IMR-90 (cell line): ENCODE measurements around the gene PTPRG. TPM values are rescaled to one million over a fixed set of nuclear protein-coding genes. Genes with fewer than 3 reads are reported as not detected.

Experiments used
- ATAC-seq: fragments of 200-7000 bp; cut with Tn5 transposase; 2 replicates; pipeline ENCODE4 v1.9.1; 2020; ENCODE audit warnings: low read depth, mild to moderate bottlenecking, moderate library complexity
- BruUV-seq: library from RNA; stranded (reverse); fragments of 400-500 nt; replicated peaks from 2 replicates; lab custom pipeline; 2021; lab: Mats Ljungman, UMichigan
- CTCF ChIA-PET: fragments of 300-600 bp; formaldehyde crosslinking; extraction: SDS; loops from one replicate; lab custom pipeline; 2021; ENCODE audit warnings: antibody characterized with exemption; lab: Yijun Ruan, JAX
- POLR2A ChIA-PET: fragments of 300-600 bp; sonication (Branson Sonifier 250); formaldehyde crosslinking; loops from one replicate; lab custom pipeline; 2022; ENCODE audit warnings: antibody characterized with exemption; ENCODE audit not compliant: unreplicated experiment; lab: Charles Lee
- DNase-seq: peaks from one replicate; pipeline ENCODE4 v3.0.0; 2013
- H2AFZ ChIP-seq: replicated peaks from 2 replicates; pipeline ENCODE3; 2013; ENCODE audit warnings: low read length, mild to moderate bottlenecking; ENCODE audit not compliant: poor library complexity
- H2AK5ac ChIP-seq: 2 replicates; pipeline ENCODE4 v1.6.1; 2013; ENCODE audit warnings: low read depth, low read length, inconsistent platforms
- H2AK9ac ChIP-seq: replicated peaks from 2 replicates; pipeline ENCODE3; 2013; ENCODE audit warnings: mild to moderate bottlenecking, low read depth, low read length, moderate library complexity; ENCODE audit not compliant: poor library complexity
- H2BK120ac ChIP-seq: 2 replicates; pipeline ENCODE4 v1.6.1; 2013; ENCODE audit warnings: low read depth, low read length, inconsistent platforms
- H2BK15ac ChIP-seq: 3 replicates; pipeline ENCODE4 v1.6.1; 2013; ENCODE audit warnings: low read depth, low read length, inconsistent platforms
- H2BK20ac ChIP-seq: 2 replicates; pipeline ENCODE4 v1.6.1; 2013; ENCODE audit warnings: low read depth, mild to moderate bottlenecking, inconsistent platforms, low read length, moderate library complexity
- H2BK5ac ChIP-seq: 2 replicates; pipeline ENCODE4 v1.6.1; 2013; ENCODE audit warnings: mild to moderate bottlenecking, low read depth, low read length, inconsistent platforms; ENCODE audit not compliant: poor library complexity, severe bottlenecking
- H3K14ac ChIP-seq: replicated peaks from 2 replicates; pipeline ENCODE4 v1.6.1; 2013; ENCODE audit warnings: low read depth, low read length, inconsistent platforms
- H3K18ac ChIP-seq: 2 replicates; pipeline ENCODE4 v1.6.1; 2013; ENCODE audit warnings: low read depth, low read length, control low read depth
- H3K23ac ChIP-seq: 2 replicates; pipeline ENCODE4 v1.6.1; 2013; ENCODE audit warnings: low read depth, low read length, inconsistent platforms
- H3K27ac ChIP-seq: 2 replicates; pipeline ENCODE4 v1.5.1; 2013; ENCODE audit warnings: mild to moderate bottlenecking, control low read depth, low read length; ENCODE audit not compliant: insufficient read depth
- H3K27me3 ChIP-seq: 2 replicates; pipeline ENCODE4 v1.6.1; 2013; ENCODE audit warnings: low read length; ENCODE audit not compliant: control insufficient read depth, insufficient read depth
- H3K36me3 ChIP-seq: 2 replicates; pipeline ENCODE4 v1.6.1; 2013; ENCODE audit warnings: low read length, mixed read lengths; ENCODE audit not compliant: control insufficient read depth, insufficient read depth
- H3K4ac ChIP-seq: 2 replicates; pipeline ENCODE4 v1.6.1; 2013; ENCODE audit warnings: low read depth, low read length, inconsistent platforms
- H3K4me1 ChIP-seq: 2 replicates; pipeline ENCODE4 v1.6.1; 2013; ENCODE audit warnings: low read length, mixed read lengths; ENCODE audit not compliant: control insufficient read depth, insufficient read depth
- H3K4me2 ChIP-seq: 2 replicates; pipeline ENCODE4 v1.6.1; 2013; ENCODE audit warnings: low read depth, mild to moderate bottlenecking, control low read depth, low read length, moderate library complexity
- H3K4me3 ChIP-seq: 2 replicates; pipeline ENCODE4 v1.5.1; 2013; ENCODE audit warnings: low read depth, mild to moderate bottlenecking, control low read depth, low read length, moderate library complexity; ENCODE audit not compliant: insufficient read depth
- H3K56ac ChIP-seq: 2 replicates; pipeline ENCODE4 v1.6.1; 2013; ENCODE audit warnings: low read length, inconsistent platforms; ENCODE audit not compliant: insufficient read depth; ENCODE audit errors: extremely low read depth
- H3K79me1 ChIP-seq, 2 experiments: 2 replicates each; pipeline ENCODE4 v1.6.1; 2013; ENCODE audit warnings: low read length in 2 of 2, inconsistent platforms in 1 of 2, low read depth in 1 of 2
- H3K9ac ChIP-seq: 2 replicates; pipeline ENCODE4 v1.6.1; 2013; ENCODE audit warnings: low read depth, low read length, control low read depth
- H3K9me1 ChIP-seq: 2 replicates; pipeline ENCODE4 v1.6.1; 2013; ENCODE audit warnings: low read length, inconsistent platforms; ENCODE audit not compliant: insufficient read depth
- H3K9me3 ChIP-seq: 2 replicates; pipeline ENCODE4 v1.6.1; 2013; ENCODE audit warnings: low read length; ENCODE audit not compliant: control insufficient read depth, insufficient read depth
- H4K20me1 ChIP-seq: 2 replicates; pipeline ENCODE4 v1.6.1; 2013; ENCODE audit warnings: low read length, inconsistent platforms; ENCODE audit not compliant: insufficient read depth
- H4K5ac ChIP-seq: 2 replicates; pipeline ENCODE4 v1.6.1; 2013; ENCODE audit warnings: mild to moderate bottlenecking, low read depth, low read length, control low read depth
- H4K8ac ChIP-seq, 2 experiments: 2 replicates each; pipeline ENCODE4 v1.6.1; 2013; ENCODE audit warnings: low read depth in 2 of 2, low read length in 2 of 2, control low read depth in 1 of 2, inconsistent platforms in 1 of 2
- H4K91ac ChIP-seq: 2 replicates; pipeline ENCODE4 v1.6.1; 2013; ENCODE audit warnings: low read depth, low read length, inconsistent platforms; ENCODE audit not compliant: insufficient read depth
- CEBPB ChIP-seq: IDR thresholded peaks from 2 replicates; pipeline ENCODE4 v1.6.1; 2012; ENCODE audit warnings: low read depth, low read length, improper control_type of control experiment
- FOS ChIP-seq: fragments of 150-350 bp; IDR thresholded peaks from 2 replicates; pipeline ENCODE4 v1.6.1; 2016; ENCODE audit warnings: low read depth, low read length
- MAZ ChIP-seq: IDR thresholded peaks from 2 replicates; pipeline ENCODE4 v1.6.1; 2012; ENCODE audit warnings: low read depth, mild to moderate bottlenecking, low read length, improper control_type of control experiment, moderate library complexity, borderline replicate concordance
- NFE2L2 ChIP-seq: fragments of 150-350 bp; IDR thresholded peaks from 2 replicates; pipeline ENCODE4 v1.6.1; 2016; ENCODE audit warnings: low read depth, mild to moderate bottlenecking, low read length
- POLR2A ChIP-seq: IDR thresholded peaks from 2 replicates; pipeline ENCODE4 v1.6.1; 2012; ENCODE audit warnings: mild to moderate bottlenecking, low read depth, low read length
- WGBS, 2 experiments: methylation state at CpG; one replicate each; pipeline versions ENCODE4 v1.1.5 to v1.1.7; 2013; ENCODE audit warnings: missing lambda C conversion rate in 2 of 2; ENCODE audit not compliant: insufficient read length in 1 of 2; ENCODE audit errors: extremely low coverage in 2 of 2; 5-methylcytosine and 5-hydroxymethylcytosine counted together
- dilution Hi-C: fragments of 300-500 bp; cut with HindIII; formaldehyde crosslinking; loops from one replicate; pipeline ENCODE4 v1.14.3; 2018; ENCODE audit warnings: low sequenced_read_pairs; ENCODE audit not compliant: unreplicated experiment
- in situ Hi-C: fragments of 300-500 bp; cut with MboI; formaldehyde crosslinking; loops from 3 replicates; pipeline ENCODE4 v1.14.3; 2019; ENCODE audit warnings: low sequenced_read_pairs, inconsistent platforms, mixed read lengths
- intact Hi-C: fragments of 100-400 bp; cut with micrococcal nuclease; formaldehyde crosslinking; loops from 2 replicates; pipeline ENCODE4 v1.10.0; 2022
- polyA plus RNA-seq, 3 experiments: library from polyadenylated mRNA; depleted of rRNA; stranded (reverse); fragments of >200 nt; gene quantifications; 2 replicates each; pipeline ENCODE4 v1.2.3, GENCODE V29; 2012; ENCODE audit warnings: low replicate concordance in 1 of 3
- total RNA-seq: library from RNA; depleted of rRNA; stranded (reverse); fragments of >200 nt; gene quantifications from 2 replicates; pipeline ENCODE4 v1.2.3, GENCODE V29; 2012
- TF ChIP-seq, protein P1 (sequence below): conservative IDR thresholded peaks from 2 replicates; pipeline ENCODE4 v1.5.1; 2012; ENCODE audit warnings: mild to moderate bottlenecking, low read depth, low read length, improper control_type of control experiment
- TF ChIP-seq, protein P2 (sequence below): fragments of 150-350 bp; IDR thresholded peaks from 2 replicates; pipeline ENCODE4 v1.6.1; 2017; ENCODE audit warnings: mild to moderate bottlenecking, antibody characterized with exemption, low read length, low read depth

PTPRG gene
- total and polyA plus RNA-seq, 2 of the 4 experiments (the other 2 are of a cell fraction): 7.7 to 31.0 TPM

GRCh38 chr3:62237286-62237948 lies 676.0 kb downstream of the PTPRG start:
- H2BK120ac ChIP-seq: no peak overlapping the region
- no peak overlapping the region for H2BK5ac ChIP-seq
- no peak overlapping the region for H3K14ac ChIP-seq
- ATAC-seq: no peak
- no peaks in the 10 kb centered on the region for H3K27me3 ChIP-seq
- intact Hi-C loops (no loop called here), dilution Hi-C loops (no loop called here), in situ Hi-C loops (no loop called here)
- ChIA-PET POLR2A (no interaction called here), CTCF (interaction anchor here (1.1 kb wide), 1 partner anchor 10 kb away, joined by 3 read pairs; no protein-coding TSS in a partner anchor)
- H3K23ac ChIP-seq: no peak overlapping the region
- BruUV-seq: no TSS peak
- no peak overlapping the region for H4K8ac ChIP-seq
- no peak overlapping the region for H3K27ac ChIP-seq
- WGBS, 2 experiments: no CpG with 5 or more reads among the region's 5 CpGs
- H4K20me1 ChIP-seq: no peaks in the 10 kb centered on the region
- H3K18ac ChIP-seq: no peak overlapping the region
- H3K79me1 ChIP-seq: no peaks in the 10 kb centered on the region; a peak in 1 of 4 replicates
- H2AK9ac ChIP-seq: no peak overlapping the region
- H3K9ac ChIP-seq: no peak overlapping the region
- H3K4me2 ChIP-seq: no peak overlapping the region
- H4K5ac ChIP-seq: no peak overlapping the region
- TF ChIP-seq CEBPB (no peak), NFE2L2 (no peak), MAZ (no peak), POLR2A (no peak), FOS (no peak)
- TF ChIP-seq, protein P1, sequence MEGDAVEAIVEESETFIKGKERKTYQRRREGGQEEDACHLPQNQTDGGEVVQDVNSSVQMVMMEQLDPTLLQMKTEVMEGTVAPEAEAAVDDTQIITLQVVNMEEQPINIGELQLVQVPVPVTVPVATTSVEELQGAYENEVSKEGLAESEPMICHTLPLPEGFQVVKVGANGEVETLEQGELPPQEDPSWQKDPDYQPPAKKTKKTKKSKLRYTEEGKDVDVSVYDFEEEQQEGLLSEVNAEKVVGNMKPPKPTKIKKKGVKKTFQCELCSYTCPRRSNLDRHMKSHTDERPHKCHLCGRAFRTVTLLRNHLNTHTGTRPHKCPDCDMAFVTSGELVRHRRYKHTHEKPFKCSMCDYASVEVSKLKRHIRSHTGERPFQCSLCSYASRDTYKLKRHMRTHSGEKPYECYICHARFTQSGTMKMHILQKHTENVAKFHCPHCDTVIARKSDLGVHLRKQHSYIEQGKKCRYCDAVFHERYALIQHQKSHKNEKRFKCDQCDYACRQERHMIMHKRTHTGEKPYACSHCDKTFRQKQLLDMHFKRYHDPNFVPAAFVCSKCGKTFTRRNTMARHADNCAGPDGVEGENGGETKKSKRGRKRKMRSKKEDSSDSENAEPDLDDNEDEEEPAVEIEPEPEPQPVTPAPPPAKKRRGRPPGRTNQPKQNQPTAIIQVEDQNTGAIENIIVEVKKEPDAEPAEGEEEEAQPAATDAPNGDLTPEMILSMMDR: no peak
- TF ChIP-seq, protein P2, sequence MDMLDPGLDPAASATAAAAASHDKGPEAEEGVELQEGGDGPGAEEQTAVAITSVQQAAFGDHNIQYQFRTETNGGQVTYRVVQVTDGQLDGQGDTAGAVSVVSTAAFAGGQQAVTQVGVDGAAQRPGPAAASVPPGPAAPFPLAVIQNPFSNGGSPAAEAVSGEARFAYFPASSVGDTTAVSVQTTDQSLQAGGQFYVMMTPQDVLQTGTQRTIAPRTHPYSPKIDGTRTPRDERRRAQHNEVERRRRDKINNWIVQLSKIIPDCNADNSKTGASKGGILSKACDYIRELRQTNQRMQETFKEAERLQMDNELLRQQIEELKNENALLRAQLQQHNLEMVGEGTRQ: no peak
- H3K4me3 ChIP-seq: no peak overlapping the region
- no peak overlapping the region for H3K56ac ChIP-seq
- H2AFZ ChIP-seq: no peak overlapping the region
- no peaks in the 10 kb centered on the region for H3K9me3 ChIP-seq
- DNase-seq: no peak
- no peak overlapping the region for H4K91ac ChIP-seq
- H3K36me3 ChIP-seq: no peaks in the 10 kb centered on the region
- H3K9me1 ChIP-seq: peaks cover 5% of the 10 kb centered on the region; the same call in 1 of the 2 replicates
- H3K4ac ChIP-seq: no peak overlapping the region
- no peak overlapping the region for H2AK5ac ChIP-seq
- no peak overlapping the region for H2BK20ac ChIP-seq
- H2BK15ac ChIP-seq: no peak overlapping the region
- no peaks in the 10 kb centered on the region for H3K4me1 ChIP-seq
